WI38 (cell line): ENCODE results near the gene NKAPL.

Experiments used
- H3K4me3 ChIP-seq: 2 replicates; pipeline ENCODE4 v1.5.1; 2011; ENCODE audit warnings: low read depth, mild to moderate bottlenecking, control low read depth, low read length
- CTCF ChIP-seq: IDR thresholded peaks from 2 replicates; pipeline ENCODE4 v1.5.1; 2012; ENCODE audit warnings: low read depth, mild to moderate bottlenecking, control low read depth, low read length

The NKAPL gene

GRCh38 chr6:28232785-28233184, 26.3 kb upstream of the NKAPL start:
- no peak for TF ChIP-seq CTCF
- H3K4me3 ChIP-seq, result no peak overlapping the region

- no peak for TF ChIP-seq CTCF
- no peak overlapping the region for H3K4me3 ChIP-seq
Observed at GRCh38 chr6:28235912-28236452, 23.1 kb upstream of the NKAPL start.

- no peak for TF ChIP-seq CTCF
- H3K4me3 ChIP-seq, result no peak overlapping the region
Observed at GRCh38 chr6:28239636-28240035, 19.5 kb upstream of the NKAPL start.

GRCh38 chr6:28240471-28240870, 18.6 kb upstream of the NKAPL start:
- H3K4me3 ChIP-seq, result no peak overlapping the region
- no peak for TF ChIP-seq CTCF

GRCh38 chr6:28243946-28244345, 15.2 kb upstream of the NKAPL start:
- H3K4me3 ChIP-seq, result no peak overlapping the region
- no peak for TF ChIP-seq CTCF

GRCh38 chr6:28245206-28245941, 13.7 kb upstream of the NKAPL start:
- no peak overlapping the region for H3K4me3 ChIP-seq

More at GRCh38 chr6:28245206-28245941, 13.7 kb upstream of the NKAPL start:
- TF ChIP-seq CTCF, result no peak
